GM12801 (cell line): ENCODE data around the gene ALAD.

Experiments
- TF ChIP-seq, protein P1 (sequence below): IDR thresholded peaks from one replicate; pipeline ENCODE4 v1.5.1; 2011; ENCODE audit warnings: control low read depth; ENCODE audit not compliant: insufficient read length; ENCODE audit errors: extremely low read depth

The ALAD gene

DNA sequence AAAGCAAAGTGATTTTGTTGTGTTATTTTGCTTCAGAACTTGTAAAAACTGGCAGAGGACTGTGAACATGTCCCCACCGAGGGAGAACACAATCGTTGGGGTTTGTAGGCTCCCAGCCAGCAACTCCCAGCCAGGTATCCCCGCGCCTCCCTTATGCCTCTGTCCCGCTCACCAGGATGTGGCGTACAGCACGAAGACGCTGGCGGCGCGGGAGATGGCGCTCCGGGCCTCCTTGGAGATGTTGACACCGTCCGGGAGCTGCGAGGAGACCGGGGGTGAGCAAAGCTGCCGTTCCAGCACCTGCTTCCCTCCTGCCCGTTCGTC, 8.8 kb upstream of the ALAD start:
- TF ChIP-seq, protein P1, sequence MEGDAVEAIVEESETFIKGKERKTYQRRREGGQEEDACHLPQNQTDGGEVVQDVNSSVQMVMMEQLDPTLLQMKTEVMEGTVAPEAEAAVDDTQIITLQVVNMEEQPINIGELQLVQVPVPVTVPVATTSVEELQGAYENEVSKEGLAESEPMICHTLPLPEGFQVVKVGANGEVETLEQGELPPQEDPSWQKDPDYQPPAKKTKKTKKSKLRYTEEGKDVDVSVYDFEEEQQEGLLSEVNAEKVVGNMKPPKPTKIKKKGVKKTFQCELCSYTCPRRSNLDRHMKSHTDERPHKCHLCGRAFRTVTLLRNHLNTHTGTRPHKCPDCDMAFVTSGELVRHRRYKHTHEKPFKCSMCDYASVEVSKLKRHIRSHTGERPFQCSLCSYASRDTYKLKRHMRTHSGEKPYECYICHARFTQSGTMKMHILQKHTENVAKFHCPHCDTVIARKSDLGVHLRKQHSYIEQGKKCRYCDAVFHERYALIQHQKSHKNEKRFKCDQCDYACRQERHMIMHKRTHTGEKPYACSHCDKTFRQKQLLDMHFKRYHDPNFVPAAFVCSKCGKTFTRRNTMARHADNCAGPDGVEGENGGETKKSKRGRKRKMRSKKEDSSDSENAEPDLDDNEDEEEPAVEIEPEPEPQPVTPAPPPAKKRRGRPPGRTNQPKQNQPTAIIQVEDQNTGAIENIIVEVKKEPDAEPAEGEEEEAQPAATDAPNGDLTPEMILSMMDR: no peak

DNA sequence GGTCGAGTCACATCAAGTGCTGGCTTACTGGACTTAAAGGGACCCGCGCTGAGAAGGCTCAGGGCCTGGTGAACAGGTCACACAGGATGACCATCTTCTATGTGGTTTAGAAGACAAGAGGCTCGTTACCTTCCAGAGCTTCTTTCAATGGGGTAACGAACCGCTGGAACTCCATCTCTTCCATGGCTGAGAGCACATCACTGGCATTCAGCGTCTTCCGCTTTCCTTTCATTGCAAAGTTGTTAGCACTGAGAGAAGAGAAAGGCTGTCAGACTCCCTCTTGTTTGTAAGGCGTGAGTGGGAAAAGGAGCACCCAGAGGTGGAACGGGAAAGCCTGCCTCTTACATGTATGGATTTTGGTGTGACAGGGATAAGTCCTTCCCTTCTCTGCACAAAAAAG, 8.4 kb upstream of the ALAD start:
- TF ChIP-seq, protein P1: no peak

DNA sequence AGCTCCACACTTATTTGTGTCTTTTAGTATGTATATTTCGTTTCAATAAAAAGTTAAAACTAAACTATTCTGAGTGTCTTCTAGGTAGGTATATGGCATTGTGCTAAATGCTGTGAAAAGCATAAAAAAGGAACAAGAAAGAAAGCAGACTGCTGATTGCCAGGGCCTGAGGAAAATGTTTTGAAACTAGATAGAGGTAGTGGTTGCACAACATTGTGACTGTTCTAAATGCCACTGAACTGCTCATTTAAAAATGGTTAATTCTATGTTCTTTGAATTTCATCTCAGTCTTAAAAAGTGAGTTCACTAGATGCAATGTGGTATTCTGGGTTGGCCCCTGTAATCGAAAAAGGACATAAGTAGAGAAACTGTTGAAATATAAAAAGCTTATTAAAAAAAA, 2.6 kb upstream of the ALAD start:
- TF ChIP-seq, protein P1: no peak

DNA sequence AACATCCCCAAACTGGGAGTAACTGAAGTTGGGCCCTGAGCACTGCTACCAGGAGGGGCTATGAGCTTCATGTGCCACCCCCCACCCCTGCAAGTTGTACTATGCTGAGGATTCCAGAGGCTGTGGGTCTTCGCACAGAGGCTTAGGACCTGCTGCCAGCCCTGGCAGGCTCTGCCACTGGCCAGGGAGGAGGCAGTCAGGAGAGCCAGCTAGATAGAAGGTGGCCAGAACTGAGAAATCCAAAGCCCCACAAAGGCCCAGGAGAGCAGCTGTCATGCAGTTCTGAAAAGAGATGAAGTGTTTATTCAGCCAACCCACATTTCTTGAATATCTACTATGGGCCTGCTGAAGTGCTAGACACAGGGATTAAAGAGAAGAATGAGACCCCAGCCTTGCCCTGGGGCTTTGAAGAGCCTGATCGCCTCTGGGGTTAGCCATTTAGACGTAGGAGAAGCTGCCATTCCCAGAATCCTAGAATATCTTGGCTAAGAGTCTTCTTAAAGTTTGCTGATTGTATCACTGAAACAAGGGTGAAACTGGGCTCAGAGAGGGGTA, 1.4 kb downstream of the ALAD start:
- TF ChIP-seq, protein P1: no peak

DNA sequence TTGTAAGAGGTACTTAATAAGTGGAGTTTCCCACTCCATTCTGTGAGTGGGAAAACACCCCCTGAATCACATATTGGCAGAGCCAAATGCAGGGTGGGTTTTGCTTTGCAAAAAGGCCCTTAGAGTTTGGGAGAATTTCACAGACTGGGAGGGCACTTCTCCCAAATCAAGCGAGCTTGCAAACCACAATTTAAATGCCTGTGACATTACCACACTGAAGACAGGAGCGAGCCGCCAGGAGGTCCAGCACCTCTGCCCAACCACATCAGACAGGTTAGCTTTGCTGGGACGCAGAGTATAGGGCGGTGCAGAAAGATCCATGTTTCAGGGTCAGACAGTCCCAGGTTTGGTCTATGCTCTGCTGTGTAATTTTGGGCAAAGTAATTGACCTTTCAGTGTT, 2.3 kb downstream of the ALAD start:
- TF ChIP-seq, protein P1: no peak

DNA sequence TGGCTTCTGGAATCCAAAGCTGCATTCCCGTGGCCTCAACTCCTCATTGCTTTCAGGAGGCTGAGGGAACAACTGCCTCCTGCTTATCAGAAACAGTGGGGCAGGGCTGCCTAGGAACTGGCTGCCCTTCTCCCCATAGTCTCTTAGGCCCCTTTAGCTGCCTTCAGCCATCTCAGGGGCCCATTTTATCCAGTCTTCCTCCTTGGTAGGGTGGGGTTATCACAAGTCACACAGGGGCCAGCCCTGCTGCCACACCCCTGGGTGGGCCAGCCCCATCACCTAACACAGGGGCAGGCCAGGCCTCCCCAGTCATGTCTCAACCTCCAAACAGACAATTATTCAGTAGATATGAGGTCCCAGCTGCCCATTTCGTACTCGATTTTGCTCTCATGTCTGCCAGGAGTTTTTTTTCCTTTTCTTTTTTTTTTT, 3.9 kb downstream of the ALAD start:
- TF ChIP-seq, protein P1: no peak

DNA sequence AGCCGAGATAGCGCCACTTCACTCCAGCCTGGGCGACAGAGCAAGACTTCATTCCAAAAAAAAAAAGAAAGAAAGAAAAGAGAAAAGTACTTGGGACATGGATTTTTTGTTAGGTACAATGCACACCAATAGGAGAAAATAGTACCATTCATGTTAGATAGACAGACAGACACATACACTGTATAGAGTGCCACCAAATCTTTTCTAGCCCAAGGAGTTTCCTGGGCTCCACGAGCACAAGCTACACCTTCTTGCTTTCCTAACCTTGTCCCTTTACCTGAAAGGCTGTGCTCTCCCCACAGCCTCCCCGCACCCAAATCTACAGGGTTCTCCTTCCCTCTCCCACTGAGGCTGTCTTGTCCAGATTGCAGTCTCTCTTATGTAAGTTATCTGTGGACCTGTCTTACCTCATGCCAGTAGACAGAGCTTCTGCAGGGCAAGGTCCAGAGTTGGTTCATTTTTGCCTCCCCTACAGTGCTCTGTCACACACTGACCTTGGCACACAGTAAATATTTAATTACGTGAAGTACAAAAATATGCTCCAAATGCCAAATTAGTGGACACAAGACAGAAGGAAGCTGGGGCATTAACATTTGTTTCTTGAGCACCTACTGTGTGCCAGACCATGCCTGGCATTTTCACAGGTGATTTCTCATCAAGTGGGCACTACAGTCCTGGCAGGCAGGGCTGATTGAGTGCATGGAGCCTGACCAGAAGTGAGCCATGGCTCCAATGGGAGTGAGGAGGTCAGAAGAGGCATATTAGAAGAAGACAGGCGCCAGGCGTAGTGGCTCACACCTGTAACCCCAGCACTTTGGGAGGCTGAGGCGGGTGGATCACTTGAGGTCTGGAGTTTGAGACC, 5.9 kb downstream of the ALAD start:
- TF ChIP-seq, protein P1: no peak
